ENCODE measurements around the gene SDC3. TPM values are rescaled to one million over a fixed set of nuclear protein-coding genes. Genes with fewer than 3 reads are reported as not detected.

SDC3 gene
- total and polyA plus RNA-seq, 11 donors = 16.8 to 83.4 (median 28.8) TPM

DNA sequence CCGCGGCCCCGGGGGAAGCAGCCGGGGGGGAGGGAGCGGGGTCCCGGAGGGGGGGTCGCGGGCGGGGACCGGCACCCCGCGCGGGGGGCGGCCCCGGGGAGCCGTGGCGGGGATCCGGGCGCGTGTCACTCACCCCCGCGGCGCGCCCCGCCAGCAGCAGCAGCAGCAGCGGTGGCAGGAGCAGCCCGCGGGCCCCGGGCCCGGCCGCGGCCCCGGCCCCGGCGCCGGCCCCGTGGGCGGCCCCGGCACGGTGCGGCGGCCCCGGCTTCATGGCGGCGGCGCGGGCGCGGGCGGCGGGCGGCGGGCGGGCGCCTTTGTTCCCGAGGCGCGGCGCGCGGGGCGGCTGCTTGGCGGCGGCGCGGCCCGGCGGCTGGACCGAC is 252 bp downstream of the SDC3 start:
- Histone ChIP-seq H3K27me3 (no peaks in the 10 kb centered on the region), H3K4me1 (peaks cover 0 to 56% (median 22%) of the 10 kb centered on the region in 12 donors), H3K27ac (peak overlapping the region in 9 of 12 donors; percentile 33 to 88 (median 65)), H3K36me3 (no peaks in the 10 kb centered on the region), H3K9me3 (no peaks in the 10 kb centered on the region), H3K4me3 (peak overlapping the region; percentile 46 to 79 (median 68))
- no peak for TF ChIP-seq POLR2A (IDR thresholded peaks at IDR 0.05)
- TF ChIP-seq, protein P1, sequence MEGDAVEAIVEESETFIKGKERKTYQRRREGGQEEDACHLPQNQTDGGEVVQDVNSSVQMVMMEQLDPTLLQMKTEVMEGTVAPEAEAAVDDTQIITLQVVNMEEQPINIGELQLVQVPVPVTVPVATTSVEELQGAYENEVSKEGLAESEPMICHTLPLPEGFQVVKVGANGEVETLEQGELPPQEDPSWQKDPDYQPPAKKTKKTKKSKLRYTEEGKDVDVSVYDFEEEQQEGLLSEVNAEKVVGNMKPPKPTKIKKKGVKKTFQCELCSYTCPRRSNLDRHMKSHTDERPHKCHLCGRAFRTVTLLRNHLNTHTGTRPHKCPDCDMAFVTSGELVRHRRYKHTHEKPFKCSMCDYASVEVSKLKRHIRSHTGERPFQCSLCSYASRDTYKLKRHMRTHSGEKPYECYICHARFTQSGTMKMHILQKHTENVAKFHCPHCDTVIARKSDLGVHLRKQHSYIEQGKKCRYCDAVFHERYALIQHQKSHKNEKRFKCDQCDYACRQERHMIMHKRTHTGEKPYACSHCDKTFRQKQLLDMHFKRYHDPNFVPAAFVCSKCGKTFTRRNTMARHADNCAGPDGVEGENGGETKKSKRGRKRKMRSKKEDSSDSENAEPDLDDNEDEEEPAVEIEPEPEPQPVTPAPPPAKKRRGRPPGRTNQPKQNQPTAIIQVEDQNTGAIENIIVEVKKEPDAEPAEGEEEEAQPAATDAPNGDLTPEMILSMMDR (IDR thresholded peaks at IDR 0.05) = no peak
- intact Hi-C loops (cut with DNase I) = loop anchor here in 7 of 10 donors (2.0 to 10.0 kb wide), 6 partner anchors 54 to 191 kb away; partner anchors contain the start of gene MATN1 (in 1 of the 7)
- DNase-seq (no peak), ATAC-seq (no peak)
- WGBS, 4 donors = 1 to 2% methylated on average over 67 to 69 of the region's 69 CpGs; no CpG with 5 or more reads in 2 of the 4 donors

DNA sequence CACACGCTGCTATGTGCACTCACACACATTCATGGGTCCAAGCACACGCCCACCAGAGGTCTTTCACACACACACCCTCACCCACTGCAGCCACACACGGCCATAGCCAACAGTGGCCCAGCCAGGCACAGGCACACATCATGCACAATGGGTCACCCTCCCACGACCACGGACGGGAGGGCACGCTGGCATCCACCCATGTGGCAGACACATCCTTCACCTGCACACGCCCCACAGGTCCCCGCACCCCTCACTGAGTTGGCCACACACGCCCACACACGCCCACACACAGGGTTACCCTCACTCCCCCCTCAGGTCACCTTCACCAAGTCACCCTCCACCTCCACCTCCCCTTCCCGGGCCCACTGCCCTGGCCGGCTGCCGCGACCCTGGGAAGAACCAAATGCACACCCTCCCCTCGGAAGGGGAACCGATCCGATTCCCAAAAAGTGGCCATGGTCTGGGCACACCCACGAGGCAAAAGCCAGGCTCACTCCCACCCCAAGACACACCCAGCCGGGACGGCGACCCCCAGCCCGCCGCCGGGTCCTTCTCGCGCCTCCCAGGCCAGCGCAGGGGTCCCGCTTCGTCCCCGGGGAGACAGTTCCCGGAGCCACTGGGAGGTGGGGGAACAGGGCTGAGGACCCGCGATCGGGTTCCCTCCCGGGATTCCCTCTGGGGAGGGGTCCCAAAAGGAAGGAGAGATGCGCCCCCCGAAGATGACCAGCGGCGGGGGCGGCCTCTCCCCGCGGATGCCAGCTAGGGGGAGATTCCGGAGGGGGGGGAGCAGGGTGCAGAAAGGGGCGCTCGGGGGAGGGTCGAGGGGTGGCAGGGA is 860 bp downstream of the SDC3 start:
- Histone ChIP-seq H3K27ac (peak overlapping the region in 11 of 12 donors; percentile 30 to 88 (median 63)), H3K9me3 (no peaks in the 10 kb centered on the region), H3K36me3 (no peaks in the 10 kb centered on the region), H3K4me3 (peak overlapping the region; percentile 46 to 79 (median 68)), H3K27me3 (no peaks in the 10 kb centered on the region), H3K4me1 (peaks cover 0 to 58% (median 27%) of the 10 kb centered on the region in 12 donors)
- WGBS, 4 donors = 12 to 19% (median 14%) methylated on average over 31 to 47 of the region's 47 CpGs
- no peak for TF ChIP-seq POLR2A (IDR thresholded peaks at IDR 0.05)
- TF ChIP-seq, protein P1 (IDR thresholded peaks at IDR 0.05) = no peak
- DNase-seq (peak in 1 of 5 donors; percentile 41), ATAC-seq (no peak)
- intact Hi-C loops (cut with DNase I) = loop anchor here in 7 of 10 donors (2.0 to 10.0 kb wide), 7 partner anchors 53 to 190 kb away; partner anchors contain the start of gene MATN1 (in 1 of the 7)

GRCh38 chr1:30906631-30907441 is 1.7 kb downstream of the SDC3 start:
- Histone ChIP-seq H3K27ac (peak overlapping the region in 2 of 12 donors; percentile 6 to 88), H3K36me3 (no peaks in the 10 kb centered on the region), H3K4me3 (peak overlapping the region in 10 of 12 donors; percentile 49 to 79 (median 70)), H3K9me3 (no peaks in the 10 kb centered on the region), H3K27me3 (no peaks in the 10 kb centered on the region), H3K4me1 (peaks cover 4 to 58% (median 36%) of the 10 kb centered on the region in 12 donors)
- intact Hi-C loops (cut with DNase I) = loop anchor here in 6 of 10 donors (2.0 to 10.0 kb wide), 6 partner anchors 52 to 190 kb away; partner anchors contain the start of gene MATN1 (in 1 of the 6)
- DNase-seq (peak in 1 of 5 donors; percentile 23), ATAC-seq (no peak)
- TF ChIP-seq POLR2A (IDR thresholded peaks at IDR 0.05) = no peak
- TF ChIP-seq, protein P1 (IDR thresholded peaks at IDR 0.05) = no peak
- 83 to 92% (median 89%) methylated on average over 7 to 9 of the region's 9 CpGs for WGBS, 4 donors

Measured in heart left ventricle (tissue), 16 donors.